ENCODE measurements around the gene ZDHHC22.

DNA sequence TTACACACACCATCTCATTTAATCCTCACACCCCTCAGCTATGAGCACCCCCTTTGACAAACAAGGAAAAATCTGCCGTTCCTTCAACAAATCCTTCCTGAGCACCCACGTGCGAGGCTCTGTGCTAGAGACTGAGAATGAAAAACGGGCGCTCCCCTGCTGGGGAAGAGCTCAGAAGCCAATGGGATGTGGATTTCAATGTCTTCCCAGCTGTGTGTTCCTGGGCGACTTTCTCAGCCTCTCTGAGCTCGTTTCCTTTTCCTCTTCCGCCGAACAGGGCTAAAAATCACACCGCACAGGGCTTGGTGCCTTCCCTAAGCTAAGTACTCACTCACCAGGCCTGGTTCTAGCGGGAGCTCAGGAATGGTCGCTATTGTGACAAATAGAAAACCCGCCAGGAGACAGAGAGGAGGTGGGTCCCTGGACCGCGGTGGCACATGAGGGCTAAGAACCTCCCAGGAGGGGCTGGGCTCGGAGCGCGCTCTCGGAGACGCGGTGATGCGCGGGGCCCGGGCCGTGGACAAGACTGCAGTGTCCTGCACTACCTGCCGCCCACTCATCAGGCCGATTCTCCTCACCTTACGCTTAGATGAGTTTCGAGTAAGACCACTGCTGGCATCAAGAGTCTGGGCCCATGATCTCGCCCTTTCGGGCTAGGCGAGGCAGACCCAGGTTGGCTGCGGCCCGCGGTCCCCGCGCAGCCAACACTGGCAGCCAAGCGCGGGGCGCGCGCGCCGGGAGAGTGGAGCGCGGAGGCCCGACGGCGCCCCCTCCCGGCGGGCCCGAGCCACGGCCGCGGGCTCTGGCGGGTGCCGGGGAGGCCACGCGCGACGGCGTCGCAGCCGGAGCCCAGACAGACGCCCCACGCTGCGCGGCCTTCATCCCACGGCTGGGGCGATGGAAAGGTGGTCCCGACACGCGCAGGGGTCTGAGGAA lies 17.0 kb downstream of the ZDHHC22 start:
- TF ChIP-seq POLR2AphosphoS5 (IDR thresholded peaks at IDR 0.05) (peak in 1 of 3 donors; percentile 6), EP300 (IDR thresholded peaks at IDR 0.05) (no peak)
- TF ChIP-seq, protein P1, sequence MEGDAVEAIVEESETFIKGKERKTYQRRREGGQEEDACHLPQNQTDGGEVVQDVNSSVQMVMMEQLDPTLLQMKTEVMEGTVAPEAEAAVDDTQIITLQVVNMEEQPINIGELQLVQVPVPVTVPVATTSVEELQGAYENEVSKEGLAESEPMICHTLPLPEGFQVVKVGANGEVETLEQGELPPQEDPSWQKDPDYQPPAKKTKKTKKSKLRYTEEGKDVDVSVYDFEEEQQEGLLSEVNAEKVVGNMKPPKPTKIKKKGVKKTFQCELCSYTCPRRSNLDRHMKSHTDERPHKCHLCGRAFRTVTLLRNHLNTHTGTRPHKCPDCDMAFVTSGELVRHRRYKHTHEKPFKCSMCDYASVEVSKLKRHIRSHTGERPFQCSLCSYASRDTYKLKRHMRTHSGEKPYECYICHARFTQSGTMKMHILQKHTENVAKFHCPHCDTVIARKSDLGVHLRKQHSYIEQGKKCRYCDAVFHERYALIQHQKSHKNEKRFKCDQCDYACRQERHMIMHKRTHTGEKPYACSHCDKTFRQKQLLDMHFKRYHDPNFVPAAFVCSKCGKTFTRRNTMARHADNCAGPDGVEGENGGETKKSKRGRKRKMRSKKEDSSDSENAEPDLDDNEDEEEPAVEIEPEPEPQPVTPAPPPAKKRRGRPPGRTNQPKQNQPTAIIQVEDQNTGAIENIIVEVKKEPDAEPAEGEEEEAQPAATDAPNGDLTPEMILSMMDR (IDR thresholded peaks at IDR 0.05) = peak in 3 of 7 experiments; percentile 55 to 86 (median 74)

Measured in stomach (tissue), 4 donors.